GM21737 (cell line): ENCODE measurements around the gene STEAP2.

Experiments
- ATAC-seq: cut with Tn5 transposase; IDR thresholded peaks from one replicate; pipeline ENCODE4 v1.9.1; 2021; ENCODE audit warnings: mild to moderate bottlenecking, moderate library complexity; ENCODE audit not compliant: unreplicated experiment

STEAP2 gene

GRCh38 chr7:90192876-90193750 lies 18.4 kb upstream of the STEAP2 start:
- ATAC-seq, result no peak

DNA sequence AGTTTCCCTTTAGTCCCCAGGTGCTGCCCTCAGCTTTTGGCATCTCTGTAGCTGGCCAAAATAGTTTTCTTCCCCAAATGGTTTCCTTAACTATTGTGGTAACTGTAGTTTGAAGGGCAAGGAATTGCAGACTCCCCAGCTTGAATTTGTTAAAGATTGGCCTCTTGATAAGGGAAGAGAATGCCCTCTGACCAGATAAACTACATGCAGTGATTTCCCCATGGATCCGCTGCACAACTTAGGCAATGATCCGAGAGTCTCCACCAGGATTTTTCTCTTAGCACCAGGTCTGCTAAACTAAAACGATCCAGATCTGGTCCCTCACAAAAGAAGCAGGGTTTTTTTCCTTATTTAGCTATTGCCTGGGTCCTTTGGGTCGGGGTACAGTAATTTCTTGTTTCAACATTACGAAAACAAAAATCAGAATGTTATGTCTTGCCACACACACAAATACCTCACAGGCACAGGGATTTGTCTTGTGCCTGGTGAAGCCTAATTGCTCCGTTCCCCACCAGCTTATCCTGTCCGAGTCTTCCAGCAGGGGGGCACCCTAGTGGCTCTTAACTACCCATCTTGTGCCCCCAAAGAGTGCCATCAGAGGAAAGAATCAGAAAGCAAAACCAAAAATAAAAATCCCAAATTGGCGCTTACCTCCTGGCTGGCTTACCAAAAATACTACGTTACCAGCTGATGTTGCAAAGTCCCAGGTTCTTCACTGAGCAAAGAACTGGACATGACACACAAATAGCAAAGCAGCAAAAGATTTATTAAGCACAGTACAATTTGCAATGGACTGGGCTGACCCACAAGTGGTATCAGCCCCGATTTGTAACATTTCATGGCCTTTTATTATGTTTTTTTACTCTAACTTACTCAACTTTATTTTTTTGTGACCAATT lies 16.4 kb upstream of the STEAP2 start:
- ATAC-seq, result no peak

DNA sequence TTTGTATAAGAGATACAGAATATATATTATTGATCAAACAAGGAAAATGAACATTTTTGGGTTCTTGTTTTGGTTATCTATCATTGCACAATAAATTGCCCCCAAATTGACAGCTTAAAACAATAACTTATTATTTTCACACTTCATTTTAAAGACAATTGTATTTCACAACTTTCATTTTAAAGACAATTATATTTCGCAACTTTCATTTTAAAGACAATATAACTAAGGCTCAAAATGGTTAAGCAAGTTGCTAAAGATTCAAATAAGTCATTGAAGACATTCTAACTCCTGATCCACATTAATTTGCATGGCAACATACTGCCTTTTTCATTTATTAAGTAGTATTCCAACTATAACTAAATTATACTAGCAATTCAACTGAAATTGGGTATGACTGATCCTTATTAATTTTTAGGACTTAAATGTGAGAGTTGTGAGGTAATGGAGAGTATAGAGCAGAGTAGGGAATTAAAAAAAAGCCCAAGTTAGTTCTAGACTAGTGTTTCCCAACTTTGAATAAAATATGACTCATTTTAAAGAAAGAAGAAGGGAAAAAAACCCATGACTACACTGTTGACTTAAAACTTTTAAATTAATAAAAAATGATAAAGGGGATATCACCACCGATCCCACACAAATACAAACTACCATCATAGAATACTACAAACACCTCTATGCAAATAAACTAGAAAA lies 9.9 kb upstream of the STEAP2 start:
- ATAC-seq, result no peak

GRCh38 chr7:90207956-90208355 lies 3.6 kb upstream of the STEAP2 start:
- ATAC-seq, result no peak

DNA sequence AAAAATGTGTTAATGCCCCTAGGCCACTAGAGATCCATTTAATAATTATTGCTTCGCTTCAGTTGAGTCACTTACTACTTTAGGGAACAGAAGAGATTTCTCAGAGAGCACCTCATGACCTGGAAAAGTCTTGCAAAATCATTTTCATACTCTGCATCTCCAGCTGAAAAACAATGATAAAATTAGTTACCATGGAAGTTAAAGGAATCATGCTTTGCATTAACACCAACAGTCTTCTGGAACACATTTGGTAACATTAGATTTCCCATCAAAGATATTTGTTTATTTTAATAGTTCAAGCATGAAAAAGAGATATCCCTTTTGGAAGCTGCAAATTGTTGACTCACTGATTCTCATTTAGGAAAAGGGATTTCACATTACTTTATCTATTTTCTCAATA lies 1.8 kb upstream of the STEAP2 start:
- no peak for ATAC-seq

DNA sequence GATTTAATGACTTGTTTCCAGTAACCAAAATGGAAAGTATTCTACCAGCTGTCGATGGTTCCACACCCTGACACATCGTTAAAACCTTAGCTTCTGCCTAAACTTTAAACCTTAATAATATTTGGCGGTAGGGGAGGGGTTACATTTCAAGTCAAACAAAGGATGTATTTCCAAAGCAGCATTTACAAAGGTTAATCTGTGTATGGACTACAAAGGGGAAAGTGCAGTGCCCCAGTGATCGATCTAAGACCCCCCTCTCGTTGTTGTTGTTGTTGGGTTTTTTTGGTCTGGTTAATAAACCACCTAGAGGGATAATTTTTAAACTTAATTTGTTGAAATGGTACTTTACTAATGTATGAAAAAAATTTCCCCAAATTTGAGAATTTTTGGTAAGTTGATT lies 1.1 kb upstream of the STEAP2 start:
- ATAC-seq, result no peak

GRCh38 chr7:90210981-90211380 lies 559 bp upstream of the STEAP2 start:
- peak; percentile 7 for ATAC-seq

GRCh38 chr7:90212149-90212495 lies 582 bp downstream of the STEAP2 start:
- no peak for ATAC-seq

- no peak for ATAC-seq
Measured at GRCh38 chr7:90213521-90213920, 2.0 kb downstream of the STEAP2 start.

GRCh38 chr7:90216080-90216674 lies 4.6 kb downstream of the STEAP2 start:
- ATAC-seq, result no peak

GRCh38 chr7:90216771-90217170 lies 5.2 kb downstream of the STEAP2 start:
- no peak for ATAC-seq

GRCh38 chr7:90222390-90222789 lies 10.8 kb downstream of the STEAP2 start:
- ATAC-seq, result no peak

DNA sequence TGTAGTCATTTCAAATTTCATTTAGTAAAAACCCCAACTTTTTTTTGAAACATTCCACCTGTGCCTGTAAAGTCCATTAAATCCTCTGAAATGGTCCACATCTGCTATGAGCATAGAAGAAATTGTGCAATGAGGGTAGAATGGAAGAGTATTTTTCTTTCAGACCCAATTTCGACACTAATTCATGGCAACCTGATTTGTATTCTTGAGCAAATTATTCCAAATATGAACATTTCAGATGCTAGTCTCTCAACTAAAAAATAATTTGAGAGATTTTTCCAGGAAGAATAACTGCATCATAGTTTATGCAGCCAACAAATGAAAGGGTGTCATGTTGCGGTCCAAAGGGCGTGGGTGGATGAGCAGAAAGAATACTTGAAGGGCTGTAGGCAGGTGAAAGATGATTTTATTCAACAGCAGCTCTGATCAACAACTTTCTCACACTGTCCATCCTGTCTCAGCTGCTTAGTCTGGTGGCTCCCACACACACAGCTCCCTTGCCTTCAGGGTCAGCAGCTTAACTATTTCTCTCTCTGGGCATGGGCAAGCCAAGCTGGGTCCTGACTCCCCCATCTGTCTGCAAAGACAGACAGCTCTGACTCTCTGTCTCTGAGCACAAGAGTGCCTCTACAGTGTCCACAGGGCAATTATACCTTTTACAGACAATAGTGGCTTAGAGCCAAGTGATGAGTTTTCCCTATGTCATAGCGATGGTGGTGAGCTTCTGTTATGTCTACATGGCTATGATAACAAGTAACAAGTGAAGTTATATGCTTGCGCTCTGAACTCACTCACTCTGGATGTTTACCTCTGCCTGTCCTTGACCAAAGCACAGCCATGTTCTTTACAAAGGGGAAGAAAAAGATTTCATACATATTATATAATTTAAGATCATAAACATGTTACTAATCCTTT lies 11.5 kb downstream of the STEAP2 start:
- ATAC-seq, result no peak

- no peak for ATAC-seq
Measured at GRCh38 chr7:90224195-90224594, 12.7 kb downstream of the STEAP2 start.

DNA sequence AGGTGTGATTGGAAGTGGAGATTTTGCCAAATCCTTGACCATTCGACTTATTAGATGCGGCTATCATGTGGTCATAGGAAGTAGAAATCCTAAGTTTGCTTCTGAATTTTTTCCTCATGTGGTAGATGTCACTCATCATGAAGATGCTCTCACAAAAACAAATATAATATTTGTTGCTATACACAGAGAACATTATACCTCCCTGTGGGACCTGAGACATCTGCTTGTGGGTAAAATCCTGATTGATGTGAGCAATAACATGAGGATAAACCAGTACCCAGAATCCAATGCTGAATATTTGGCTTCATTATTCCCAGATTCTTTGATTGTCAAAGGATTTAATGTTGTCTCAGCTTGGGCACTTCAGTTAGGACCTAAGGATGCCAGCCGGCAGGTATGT lies 13.6 kb downstream of the STEAP2 start:
- ATAC-seq, result no peak

DNA sequence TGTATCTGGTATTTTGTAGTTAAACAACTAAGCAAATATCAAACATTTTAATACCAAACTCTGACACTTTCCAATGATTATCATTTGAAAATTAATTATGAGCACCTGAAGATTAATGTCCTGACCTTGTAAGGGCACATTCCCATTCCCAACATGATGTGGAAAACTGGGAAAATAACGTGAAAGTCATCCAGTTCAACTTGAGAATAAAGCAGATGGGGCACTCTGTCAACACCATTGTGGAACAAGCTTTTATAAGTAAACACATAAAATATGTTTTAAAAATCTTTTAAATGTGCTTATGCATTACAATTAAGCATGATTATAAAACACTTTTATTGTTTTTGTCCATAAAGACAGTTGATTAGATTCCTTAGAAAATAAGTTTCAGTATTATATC lies 14.1 kb downstream of the STEAP2 start:
- ATAC-seq, result no peak

- ATAC-seq, result no peak
Measured at GRCh38 chr7:90227259-90227658, 15.7 kb downstream of the STEAP2 start.

- no peak for ATAC-seq
Measured at GRCh38 chr7:90229682-90230081, 18.1 kb downstream of the STEAP2 start.

GRCh38 chr7:90230834-90231233 lies 19.3 kb downstream of the STEAP2 start:
- no peak for ATAC-seq

DNA sequence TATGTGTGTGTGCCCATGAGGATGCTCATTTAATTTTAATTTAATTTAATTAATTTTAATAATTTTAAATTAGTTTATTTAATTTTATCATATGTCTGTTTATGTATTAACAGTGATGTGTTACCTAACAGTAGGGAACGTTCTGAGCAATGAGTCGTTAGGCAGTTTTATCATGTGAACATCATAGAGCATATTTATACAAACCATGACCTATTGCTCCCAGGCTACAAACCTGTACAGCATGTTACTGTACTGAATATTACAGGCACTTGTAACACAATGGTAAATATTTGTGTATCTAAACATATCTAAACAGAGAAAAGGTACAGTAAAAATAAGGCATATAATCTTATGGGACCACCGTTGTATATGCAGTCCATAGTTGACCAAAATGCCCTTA lies 19.8 kb downstream of the STEAP2 start:
- ATAC-seq, result no peak
